Stimulated activated CD8-positive, alpha-beta memory T cell treated with anti-CD3 and anti-CD28 coated beads, Interleukin-12 subunit alpha, Interleukin-12 subunit beta, amount 100 ng/mL, for 24 hours (primary cell): ENCODE data around the gene FAM13A.

ENCODE experiments used
- DNase-seq: peaks from one replicate; pipeline ENCODE4 v3.0.0-alpha.2; 2020; ENCODE audit errors: extremely low read depth

FAM13A gene

GRCh38 chr4:88814043-88814617 is 242.9 kb downstream of the FAM13A start:
- no peak for DNase-seq

- DNase-seq = no peak
Observed at GRCh38 chr4:88813013-88813412, 244.0 kb downstream of the FAM13A start.

DNA sequence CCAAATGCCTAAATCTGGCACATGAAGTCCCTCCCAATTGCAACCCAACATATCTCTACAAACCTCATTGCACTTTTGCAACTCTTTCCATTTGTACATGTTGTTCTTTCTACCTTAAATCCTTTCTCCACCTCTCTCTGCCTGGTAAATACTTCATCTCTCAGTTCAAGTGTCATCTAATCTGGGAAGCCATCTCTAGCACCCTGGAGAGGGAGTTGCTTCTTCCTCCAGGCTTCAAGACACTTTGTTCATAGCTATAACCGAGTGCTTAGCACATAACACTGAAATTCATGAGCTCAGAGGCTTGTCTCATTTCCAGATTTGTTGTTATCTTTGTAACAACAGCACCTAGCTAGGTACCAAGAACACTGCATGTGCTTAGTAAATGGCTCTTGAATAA is 244.6 kb downstream of the FAM13A start:
- no peak for DNase-seq

DNA sequence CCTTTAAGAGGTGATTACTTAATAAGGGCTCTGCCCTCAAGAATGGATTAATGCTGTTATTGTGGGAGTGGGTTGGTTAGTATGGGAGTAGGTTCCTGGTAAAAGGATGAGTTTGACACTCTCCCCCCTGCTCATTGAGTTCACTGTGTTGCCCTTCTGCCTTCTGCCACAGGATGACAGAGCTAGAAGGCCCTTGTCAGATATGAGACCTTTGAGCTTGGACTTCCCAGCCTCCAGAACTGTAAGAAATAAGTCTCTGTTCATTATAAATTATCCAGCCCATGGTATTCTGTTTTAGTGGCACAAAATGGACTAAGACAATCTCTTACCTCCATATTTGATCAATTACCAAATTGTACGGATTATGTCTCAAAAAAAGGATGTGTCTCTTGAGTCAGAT is 245.1 kb downstream of the FAM13A start:
- no peak for DNase-seq

- DNase-seq = no peak
Observed at GRCh38 chr4:88810325-88810724, 246.7 kb downstream of the FAM13A start.

- no peak for DNase-seq
Observed at GRCh38 chr4:88809576-88810219, 247.3 kb downstream of the FAM13A start.

DNA sequence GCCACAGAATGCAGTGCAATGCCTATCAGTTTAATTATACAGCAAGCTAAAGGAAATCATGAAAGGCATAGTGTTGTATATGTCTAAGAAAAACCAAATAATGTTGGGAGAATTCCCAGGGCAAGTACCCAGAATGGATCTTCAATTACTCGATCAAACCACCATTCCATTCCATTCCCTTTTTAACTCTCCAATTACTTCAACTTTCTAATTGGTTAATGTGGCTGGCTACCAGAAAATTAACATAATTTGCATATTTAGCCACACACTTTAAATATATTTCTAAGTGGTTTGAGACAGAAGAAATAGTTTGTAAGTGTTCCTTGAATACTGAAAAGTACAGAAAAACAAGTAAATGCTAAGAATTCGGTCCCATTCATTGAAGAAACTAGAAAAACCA is 247.9 kb downstream of the FAM13A start:
- no peak for DNase-seq

- no peak for DNase-seq
Observed at GRCh38 chr4:88807499-88807898, 249.5 kb downstream of the FAM13A start.

DNA sequence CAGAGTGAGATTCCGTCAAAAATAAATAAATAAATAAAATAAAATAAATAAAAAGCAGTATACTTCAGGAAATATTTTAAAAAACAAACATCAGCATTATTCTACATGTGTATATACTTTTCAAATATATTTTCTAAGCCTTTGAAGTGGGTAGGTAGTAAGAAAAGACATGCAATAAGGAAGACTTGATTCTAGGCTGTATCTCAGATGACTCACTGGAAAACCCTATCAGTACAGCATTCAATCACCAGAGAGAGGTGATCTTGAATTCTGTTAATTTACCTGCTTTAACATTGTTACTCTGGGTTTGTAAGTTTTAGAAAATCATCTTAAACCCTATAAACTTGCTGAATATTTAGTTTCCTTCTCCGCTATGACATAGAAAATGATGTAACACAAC is 252.8 kb downstream of the FAM13A start:
- DNase-seq = no peak

- DNase-seq = no peak
Observed at GRCh38 chr4:88803600-88804096, 253.3 kb downstream of the FAM13A start.

- DNase-seq = no peak
Observed at GRCh38 chr4:88802585-88803286, 254.2 kb downstream of the FAM13A start.

GRCh38 chr4:88802138-88802537 is 254.8 kb downstream of the FAM13A start:
- DNase-seq = no peak

- DNase-seq = no peak
Observed at GRCh38 chr4:88799900-88800299, 257.1 kb downstream of the FAM13A start.

DNA sequence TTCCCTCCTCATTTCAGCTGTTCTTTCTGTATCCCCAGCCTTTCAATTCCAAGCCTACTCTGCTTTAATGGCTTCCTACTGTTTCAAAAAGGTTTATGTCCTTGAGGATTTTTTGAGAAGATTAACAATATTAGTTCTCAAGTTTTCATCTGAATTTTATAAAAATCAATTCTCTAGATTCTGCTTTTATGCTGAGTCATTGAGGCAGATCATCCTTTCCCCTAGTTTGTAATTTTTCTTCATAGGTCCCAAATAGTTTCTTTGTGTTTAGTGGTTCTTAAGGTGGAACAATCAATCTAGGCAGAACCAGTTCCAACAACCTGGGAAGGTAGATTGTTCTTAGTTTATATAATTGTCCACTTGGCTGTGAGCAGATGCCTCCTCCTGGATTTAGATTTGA is 259.3 kb downstream of the FAM13A start:
- no peak for DNase-seq

DNA sequence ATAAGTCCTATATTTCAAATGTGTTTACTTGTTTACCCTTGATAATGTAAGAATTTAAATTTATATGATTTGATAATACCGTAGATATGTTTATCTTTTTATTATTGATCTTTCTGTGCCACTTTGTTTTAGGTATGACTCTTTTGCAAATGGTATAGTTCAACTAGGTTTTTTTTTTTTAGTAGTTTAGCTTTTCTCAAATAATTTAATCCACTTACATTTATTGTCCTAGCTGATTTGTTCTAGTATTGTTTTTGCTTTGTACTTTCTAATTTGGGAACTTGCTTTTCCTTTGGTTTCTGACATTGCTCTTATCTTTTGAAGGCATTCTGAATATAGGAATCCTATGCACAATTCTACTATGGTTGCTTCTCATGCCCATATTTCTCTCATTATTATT is 260.4 kb downstream of the FAM13A start:
- no peak for DNase-seq

GRCh38 chr4:88794952-88795351 is 262.0 kb downstream of the FAM13A start:
- no peak for DNase-seq

- no peak for DNase-seq
Observed at GRCh38 chr4:88794087-88794690, 262.8 kb downstream of the FAM13A start.

GRCh38 chr4:88793475-88793874 is 263.5 kb downstream of the FAM13A start:
- no peak for DNase-seq

- no peak for DNase-seq
Observed at GRCh38 chr4:88792821-88793220, 264.2 kb downstream of the FAM13A start.

DNA sequence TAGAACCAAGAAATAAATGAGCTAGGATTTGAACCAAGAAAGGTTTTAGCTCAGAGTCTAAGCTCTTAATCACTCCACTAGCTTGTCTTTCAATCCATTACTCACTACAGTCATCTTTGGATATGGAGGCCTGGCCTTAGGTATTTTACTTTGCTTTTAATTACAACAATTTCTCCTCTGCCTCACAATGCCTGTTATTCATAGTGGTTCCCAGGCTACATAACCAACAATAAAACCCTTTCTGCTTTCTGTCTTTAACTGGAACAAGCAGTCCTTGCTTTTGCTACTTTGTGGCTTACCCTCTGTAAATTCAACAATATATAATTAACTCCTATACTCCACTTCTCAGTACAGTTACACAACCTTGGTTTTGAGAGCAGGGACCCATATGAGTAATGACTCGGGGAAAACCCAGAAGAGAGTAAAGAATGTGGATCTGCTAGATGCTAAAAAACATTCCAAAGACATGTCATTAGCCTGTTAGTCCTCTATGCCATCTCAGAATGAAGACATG is 264.7 kb downstream of the FAM13A start:
- DNase-seq = no peak

DNA sequence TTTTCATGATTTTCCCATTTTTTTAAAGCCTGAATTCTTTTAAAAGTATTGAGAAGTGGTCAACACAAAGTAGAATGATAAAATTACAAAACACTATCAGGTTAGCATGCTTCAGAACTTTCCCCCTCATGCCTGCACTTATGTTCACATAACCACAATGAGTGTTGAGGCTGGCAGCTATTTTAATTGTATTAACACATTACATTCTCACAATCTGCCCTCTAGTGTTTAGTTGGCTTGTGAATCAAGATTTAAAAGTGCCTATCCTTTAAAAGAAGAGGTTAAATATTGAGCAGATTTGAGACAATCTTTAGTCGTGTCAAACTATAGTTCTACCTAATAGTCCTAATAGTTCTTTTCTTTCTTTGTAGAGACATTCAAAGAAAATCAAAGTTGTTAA is 265.7 kb downstream of the FAM13A start:
- DNase-seq = no peak

- DNase-seq = no peak
Observed at GRCh38 chr4:88788895-88789294, 268.1 kb downstream of the FAM13A start.

DNA sequence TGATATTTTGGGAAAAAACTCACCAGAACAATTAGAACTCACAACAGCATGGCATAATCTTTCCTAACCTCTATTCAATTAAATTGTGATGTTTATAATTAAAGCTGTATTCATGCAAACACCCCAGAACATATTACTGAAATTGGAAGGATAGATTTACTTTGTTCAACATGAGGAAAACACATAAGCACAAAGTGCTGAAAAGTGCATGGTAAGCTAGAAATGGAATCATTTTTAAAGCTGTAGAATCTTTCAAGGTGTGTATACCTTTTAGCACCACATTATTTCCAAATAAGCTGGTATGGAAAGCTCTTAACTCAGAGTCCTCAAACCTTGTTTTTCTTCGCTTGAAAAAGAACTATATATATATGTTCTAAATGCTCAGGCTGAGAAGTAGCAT is 268.6 kb downstream of the FAM13A start:
- no peak for DNase-seq
